Endothelial cell of umbilical vein (primary cell): ENCODE measurements around the gene LIPH. TPM values are rescaled to one million over a fixed set of nuclear protein-coding genes. Genes with fewer than 3 reads are reported as not detected.

Experiments
- BruUV-seq: library from RNA; stranded (reverse); fragments of 400-500 nt; replicated peaks from 2 replicates; lab custom pipeline; 2021; lab: Mats Ljungman, UMichigan
- CTCF ChIA-PET: fragments of 300-600, 350-600 bp; sonication (Branson Sonifier 250); formaldehyde crosslinking; loops from one replicate; lab custom pipeline; 2021; ENCODE audit warnings: antibody characterized with exemption, inconsistent platforms; lab: Charles Lee
- POLR2A ChIA-PET: fragments of 300-600, 350-600 bp; sonication (Branson Sonifier 250); formaldehyde crosslinking; loops from one replicate; lab custom pipeline; 2021; ENCODE audit warnings: antibody characterized with exemption, inconsistent platforms; lab: Charles Lee
- DNase-seq: peaks from one replicate; pipeline ENCODE4 v3.0.0-alpha.2; 2011; ENCODE audit warnings: low read depth, low spot score
- FAIRE-seq: peaks from 2 replicates; lab custom pipeline; 2011; peaks lifted over from hg19 to GRCh38; lab: Jason Lieb, UNC
- H2AFZ ChIP-seq: 2 replicates; pipeline ENCODE4 v1.6.0; 2012; ENCODE audit warnings: low read depth, low read length, control low read depth, inconsistent platforms
- H3K27ac ChIP-seq: 2 replicates; pipeline ENCODE4 v1.5.1; 2011; ENCODE audit warnings: low read depth, mild to moderate bottlenecking, control low read depth, low read length, moderate library complexity; ENCODE audit not compliant: insufficient read depth
- H3K27me3 ChIP-seq, 2 experiments: 2 replicates each; pipeline versions ENCODE4 v1.6.0 to v1.6.1; 2011; ENCODE audit warnings: low read length in 2 of 2, mixed read lengths in 1 of 2; ENCODE audit not compliant: control insufficient read depth in 2 of 2, insufficient read depth in 2 of 2
- H3K36me3 ChIP-seq, 2 experiments: 2 replicates in 1 of 2; 3 replicates in 1 of 2; pipeline ENCODE4 v1.5.1; 2011; ENCODE audit warnings: low read length in 2 of 2, mild to moderate bottlenecking in 1 of 2, moderate library complexity in 1 of 2; ENCODE audit not compliant: control insufficient read depth in 2 of 2, insufficient read depth in 2 of 2; ENCODE audit errors: extremely low read depth in 1 of 2
- H3K4me1 ChIP-seq: 3 replicates; pipeline ENCODE4 v1.5.1; 2011; ENCODE audit warnings: mild to moderate bottlenecking, low read length; ENCODE audit not compliant: control insufficient read depth, insufficient read depth; ENCODE audit errors: extremely low read depth
- H3K4me2 ChIP-seq: 2 replicates; pipeline ENCODE4 v1.6.1; 2011; ENCODE audit warnings: low read length, control low read depth, mixed read lengths; ENCODE audit not compliant: insufficient read depth
- H3K4me3 ChIP-seq, 3 experiments: fragments of 200-600 bp in 1 of 3; sonication (generic), shearing (Covaris generic) in 1 of 3; replicated peaks in 1 of 3; 2 replicates each; pipeline ENCODE4 v1.5.1; 2011 to 2016; ENCODE audit warnings: control low read depth in 3 of 3, low read length in 3 of 3, mild to moderate bottlenecking in 2 of 3, inconsistent platforms in 1 of 3, low read depth in 1 of 3, moderate library complexity in 1 of 3; ENCODE audit not compliant: insufficient read depth in 1 of 3
- H3K79me2 ChIP-seq: 2 replicates; pipeline ENCODE4 v1.6.0; 2012; ENCODE audit warnings: low read length, inconsistent platforms; ENCODE audit not compliant: control insufficient read depth, insufficient read depth
- H3K9ac ChIP-seq: replicated peaks from 2 replicates; pipeline ENCODE3; 2011; ENCODE audit warnings: low read length, control low read depth; ENCODE audit not compliant: insufficient read depth; ENCODE audit errors: extremely low read depth
- H3K9me1 ChIP-seq: replicated peaks from 3 replicates; pipeline ENCODE4 v1.6.0; 2011; ENCODE audit warnings: mild to moderate bottlenecking, low read length; ENCODE audit not compliant: control insufficient read depth, insufficient read depth; ENCODE audit errors: extremely low read depth
- H3K9me3 ChIP-seq: replicated peaks from 2 replicates; pipeline ENCODE4 v1.5.1; 2012; ENCODE audit warnings: low read length, inconsistent platforms; ENCODE audit not compliant: control insufficient read depth, insufficient read depth
- H4K20me1 ChIP-seq: replicated peaks from 2 replicates; pipeline ENCODE3; 2011; ENCODE audit warnings: mild to moderate bottlenecking, low read length; ENCODE audit not compliant: control insufficient read depth, insufficient read depth; ENCODE audit errors: extremely low read depth
- CTCF ChIP-seq, 2 donors: IDR thresholded peaks; 1 replicate in 1 of 2; 2 replicates in 1 of 2; pipeline ENCODE4 v1.5.1; 2011; ENCODE audit warnings: low read length in 2 of 2, mild to moderate bottlenecking in 2 of 2, moderate library complexity in 2 of 2, control low read depth in 1 of 2, inconsistent platforms in 1 of 2, low read depth in 1 of 2; ENCODE audit not compliant: insufficient read depth in 1 of 2; ENCODE audit errors: extremely low read depth in 1 of 2
- EZH2 ChIP-seq: IDR thresholded peaks from 2 replicates; pipeline ENCODE4 v1.6.1; 2012; ENCODE audit warnings: borderline replicate concordance, low read depth, mild to moderate bottlenecking, moderate library complexity, low read length, inconsistent platforms; ENCODE audit not compliant: severe bottlenecking
- FOS ChIP-seq: IDR thresholded peaks from 2 replicates; pipeline ENCODE4 v1.6.1; 2011; ENCODE audit warnings: mild to moderate bottlenecking, low read length, moderate library complexity, borderline replicate concordance; ENCODE audit not compliant: insufficient read depth
- GATA2 ChIP-seq: IDR thresholded peaks from 2 replicates; pipeline ENCODE4 v1.7.0; 2011; ENCODE audit warnings: low read depth, mild to moderate bottlenecking, moderate library complexity, mixed read lengths, low read length; ENCODE audit not compliant: insufficient read length, insufficient read depth
- JUN ChIP-seq: IDR thresholded peaks from 2 replicates; pipeline ENCODE4 v1.6.1; 2011; ENCODE audit warnings: borderline replicate concordance, low read depth; ENCODE audit not compliant: insufficient read length, insufficient read depth
- MYC ChIP-seq: IDR thresholded peaks from one replicate; pipeline ENCODE4 v1.6.1; 2011; ENCODE audit warnings: mild to moderate bottlenecking, low read depth, low read length
- POLR2A ChIP-seq: IDR thresholded peaks from 2 replicates; pipeline ENCODE4 v1.6.1; 2012; ENCODE audit warnings: low read depth, mild to moderate bottlenecking, control low read depth, low read length
- POLR2AphosphoS5 ChIP-seq: IDR thresholded peaks from 2 replicates; pipeline ENCODE4 v1.6.1; 2012; ENCODE audit warnings: low read depth, mild to moderate bottlenecking, control low read depth, low read length, moderate library complexity; ENCODE audit not compliant: insufficient read depth
- dilution Hi-C: fragments of 300-500 bp; cut with MboI; formaldehyde crosslinking; loops from one replicate; pipeline ENCODE4 v1.15.0; 2019; ENCODE audit warnings: low sequenced_read_pairs; ENCODE audit not compliant: extremely low pct_ligation_motif_present
- intact Hi-C: fragments of 100-400 bp; cut with micrococcal nuclease; formaldehyde crosslinking; loops from one replicate; pipeline ENCODE4 v1.10.0; 2022
- polyA plus RNA-seq, 4 experiments: library from polyadenylated mRNA; depleted of rRNA in 3 of 4; stranded (reverse) in 3 of 4; unstranded in 1 of 4; fragments of >200 nt; gene quantifications; 2 replicates each; pipeline versions ENCODE4 v1.2.1 to v1.2.3, GENCODE V29; 2011 to 2012; ENCODE audit warnings: missing spikeins in 1 of 4
- total RNA-seq: library from RNA; stranded (reverse); gene quantifications from 2 replicates; pipeline ENCODE4 v1.2.3, GENCODE V29; 2021
- TF ChIP-seq, protein P1 (sequence below): IDR thresholded peaks from 2 replicates; pipeline ENCODE4 v1.6.1; 2011; ENCODE audit not compliant: insufficient read depth, insufficient read length

Gene LIPH
- total and polyA plus RNA-seq, 2 donors (not counting 3 experiments of a cell fraction or from before 2014, with no cell fraction given) = not detected

DNA sequence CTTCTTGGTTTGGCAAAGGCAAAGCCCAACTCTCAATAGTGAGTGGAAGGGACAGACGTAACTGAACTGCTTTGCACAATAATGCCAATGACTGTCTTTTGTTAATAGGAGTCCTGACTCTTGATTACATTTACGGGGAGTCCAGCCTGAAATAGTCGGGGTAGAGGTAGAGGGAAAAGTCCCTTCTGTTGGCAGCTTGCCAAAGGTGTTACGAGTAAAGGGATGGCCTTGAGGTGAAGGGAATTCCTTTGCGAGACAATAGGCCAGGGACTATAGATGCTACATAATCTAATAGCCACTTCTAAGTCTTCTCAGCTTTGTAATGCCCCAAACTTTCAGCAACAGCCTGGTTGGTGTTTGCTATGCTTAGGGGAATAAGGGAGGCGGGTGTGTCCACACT lies 31.5 kb upstream of the LIPH start:
- no peak overlapping the region for H3K4me2 ChIP-seq
- H3K9me3 ChIP-seq = no peaks in the 10 kb centered on the region
- DNase-seq (no peak), FAIRE-seq (no peak)
- TF ChIP-seq, protein P1, sequence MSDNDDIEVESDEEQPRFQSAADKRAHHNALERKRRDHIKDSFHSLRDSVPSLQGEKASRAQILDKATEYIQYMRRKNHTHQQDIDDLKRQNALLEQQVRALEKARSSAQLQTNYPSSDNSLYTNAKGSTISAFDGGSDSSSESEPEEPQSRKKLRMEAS = no peak
- TF ChIP-seq POLR2AphosphoS5 (no peak), MYC (no peak), JUN (no peak), CTCF (IDR thresholded peaks at IDR 0.05; ENCODE audit: extremely low read depth in 1 of 2, insufficient read depth in 1 of 2, low read depth in 1 of 2, low read length in 2 of 2) (no peak), GATA2 (no peak), FOS (no peak), POLR2A (no peak), EZH2 (no peak)
- intact Hi-C loops (no loop called here), dilution Hi-C loops (no loop called here)
- H3K79me2 ChIP-seq = peaks cover 9% of the 10 kb centered on the region
- peaks cover 0 to 1% of the 10 kb centered on the region in 2 experiments for H3K27me3 ChIP-seq
- no peaks in the 10 kb centered on the region for H3K9me1 ChIP-seq
- ChIA-PET POLR2A (no interaction called here), CTCF (interaction anchor here (0.6 to 2.1 kb wide), 3 partner anchors 8 to 32 kb away, joined by 4 to 6 read pairs (median 5); no protein-coding TSS in a partner anchor)
- peaks cover 7% of the 10 kb centered on the region for H3K4me1 ChIP-seq
- H4K20me1 ChIP-seq = no peaks in the 10 kb centered on the region
- H3K36me3 ChIP-seq = no peaks in the 10 kb centered on the region
- BruUV-seq = no TSS peak
- H3K4me3 ChIP-seq = no peak overlapping the region
- no peak overlapping the region for H3K9ac ChIP-seq
- no peak overlapping the region for H2AFZ ChIP-seq
- no peak overlapping the region for H3K27ac ChIP-seq
